ENCODE data around the gene LUC7L2. TPM values are rescaled to one million over a fixed set of nuclear protein-coding genes. Genes with fewer than 3 reads are reported as not detected.
"Not testable (repeated sequence)": the region's sequence is repeated elsewhere in the genome, so short reads cannot be mapped to it uniquely, and the experiment has no call there.

The LUC7L2 gene
- total RNA-seq, 2 donors from 2014 or later: 71.0 to 76.0 TPM

DNA sequence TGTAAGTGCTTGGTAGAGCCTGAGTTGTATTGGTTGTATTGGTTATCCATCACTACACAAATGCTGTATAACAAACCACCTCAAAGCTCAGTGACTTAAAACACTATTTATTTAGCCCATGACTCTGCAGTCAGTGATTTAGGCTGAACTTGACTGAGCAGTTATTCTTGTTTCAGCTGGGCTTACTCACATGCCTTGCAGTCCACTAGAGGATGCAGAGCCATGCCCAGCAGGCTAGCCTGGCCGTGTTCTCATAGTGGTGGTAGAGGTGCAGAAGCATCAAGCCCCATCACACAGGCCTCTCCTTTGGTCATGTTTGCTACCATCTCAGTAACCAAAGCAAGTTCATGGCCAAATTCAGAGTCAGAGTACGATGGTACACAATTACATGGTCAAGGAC, 43.9 kb downstream of the LUC7L2 start:
- no peaks in the 10 kb centered on the region for H3K27me3 ChIP-seq (ENCODE audit: control insufficient read depth, insufficient read depth, low read length, poor library complexity, severe bottlenecking)

DNA sequence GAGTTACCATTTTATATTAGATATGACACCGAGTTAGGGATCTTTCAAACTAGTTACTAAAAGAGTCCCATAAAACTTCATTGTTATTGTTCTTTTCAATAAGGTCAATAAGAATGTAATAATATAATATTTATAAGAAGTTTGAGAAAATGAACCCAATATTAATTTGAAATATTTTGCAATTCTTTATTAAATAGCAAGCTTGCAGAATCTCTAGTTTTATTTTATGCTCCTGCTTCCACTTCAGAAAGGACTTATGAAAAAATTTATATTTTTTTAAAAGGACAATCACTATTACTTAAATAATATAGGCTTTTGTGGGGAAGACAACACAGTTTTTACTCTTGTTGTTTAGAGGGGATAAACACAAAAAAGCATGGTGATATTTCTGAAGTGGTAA, 47.9 kb downstream of the LUC7L2 start:
- TF ChIP-seq, protein P1, sequence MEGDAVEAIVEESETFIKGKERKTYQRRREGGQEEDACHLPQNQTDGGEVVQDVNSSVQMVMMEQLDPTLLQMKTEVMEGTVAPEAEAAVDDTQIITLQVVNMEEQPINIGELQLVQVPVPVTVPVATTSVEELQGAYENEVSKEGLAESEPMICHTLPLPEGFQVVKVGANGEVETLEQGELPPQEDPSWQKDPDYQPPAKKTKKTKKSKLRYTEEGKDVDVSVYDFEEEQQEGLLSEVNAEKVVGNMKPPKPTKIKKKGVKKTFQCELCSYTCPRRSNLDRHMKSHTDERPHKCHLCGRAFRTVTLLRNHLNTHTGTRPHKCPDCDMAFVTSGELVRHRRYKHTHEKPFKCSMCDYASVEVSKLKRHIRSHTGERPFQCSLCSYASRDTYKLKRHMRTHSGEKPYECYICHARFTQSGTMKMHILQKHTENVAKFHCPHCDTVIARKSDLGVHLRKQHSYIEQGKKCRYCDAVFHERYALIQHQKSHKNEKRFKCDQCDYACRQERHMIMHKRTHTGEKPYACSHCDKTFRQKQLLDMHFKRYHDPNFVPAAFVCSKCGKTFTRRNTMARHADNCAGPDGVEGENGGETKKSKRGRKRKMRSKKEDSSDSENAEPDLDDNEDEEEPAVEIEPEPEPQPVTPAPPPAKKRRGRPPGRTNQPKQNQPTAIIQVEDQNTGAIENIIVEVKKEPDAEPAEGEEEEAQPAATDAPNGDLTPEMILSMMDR (conservative IDR thresholded peaks at IDR 0.05): no peak
- Mint-ChIP-seq H3K36me3 (ENCODE audit: low read depth) (peaks cover 71% of the 10 kb centered on the region), H3K4me1 (no peaks in the 10 kb centered on the region), H3K27ac (no peak overlapping the region), H3K4me3 (no peak overlapping the region), H3K27me3 (ENCODE audit: insufficient read depth) (no peaks in the 10 kb centered on the region), H3K9me3 (no peaks in the 10 kb centered on the region)
- Histone ChIP-seq H3K27ac (ENCODE audit: low read depth, low read length) (no peak overlapping the region), H3K4me3 (ENCODE audit: low read length) (no peak overlapping the region), H3K9ac (ENCODE audit: extremely low read depth, low read length, poor library complexity, severe bottlenecking) (no peak overlapping the region), H3K4me1 (ENCODE audit: control insufficient read depth, insufficient read depth, low read length) (no peaks in the 10 kb centered on the region), H3K27me3 (ENCODE audit: control insufficient read depth, insufficient read depth, low read length, poor library complexity, severe bottlenecking) (no peaks in the 10 kb centered on the region), H3K9me3 (ENCODE audit: control insufficient read depth, low read length) (no peaks in the 10 kb centered on the region), H3K36me3 (ENCODE audit: control insufficient read depth, insufficient read depth, low read length) (peaks cover 94% of the 10 kb centered on the region)
- no CpG with 5 or more reads among the region's 1 CpG for WGBS, 2 experiments (ENCODE audit: insufficient coverage in 1 of 2, insufficient read length in 1 of 2)
- no peak for DNase-seq

More for the DNA sequence above, 43.9 kb downstream of the LUC7L2 start:
- Mint-ChIP-seq H3K36me3 (ENCODE audit: low read depth) (peaks cover 72% of the 10 kb centered on the region), H3K4me1 (no peaks in the 10 kb centered on the region), H3K4me3 (no peak overlapping the region), H3K27ac (no peak overlapping the region), H3K9me3 (no peaks in the 10 kb centered on the region), H3K27me3 (ENCODE audit: insufficient read depth) (no peaks in the 10 kb centered on the region)
- DNase-seq: no peak
- H3K9me3 ChIP-seq (ENCODE audit: control insufficient read depth, low read length): no peaks in the 10 kb centered on the region
- H3K9ac ChIP-seq (ENCODE audit: extremely low read depth, low read length, poor library complexity, severe bottlenecking): no peak overlapping the region
- H3K4me1 ChIP-seq (ENCODE audit: control insufficient read depth, insufficient read depth, low read length): no peaks in the 10 kb centered on the region
- H3K27ac ChIP-seq (ENCODE audit: low read depth, low read length): no peak overlapping the region
- peaks cover 90% of the 10 kb centered on the region for H3K36me3 ChIP-seq (ENCODE audit: control insufficient read depth, insufficient read depth, low read length)
- 95 to 100% methylated on average over 2 of the region's 2 CpGs for WGBS, 2 experiments (ENCODE audit: insufficient coverage in 1 of 2, insufficient read length in 1 of 2)
- H3K4me3 ChIP-seq (ENCODE audit: low read length): no peak overlapping the region
- TF ChIP-seq, protein P1 (conservative IDR thresholded peaks at IDR 0.05): no peak

DNA sequence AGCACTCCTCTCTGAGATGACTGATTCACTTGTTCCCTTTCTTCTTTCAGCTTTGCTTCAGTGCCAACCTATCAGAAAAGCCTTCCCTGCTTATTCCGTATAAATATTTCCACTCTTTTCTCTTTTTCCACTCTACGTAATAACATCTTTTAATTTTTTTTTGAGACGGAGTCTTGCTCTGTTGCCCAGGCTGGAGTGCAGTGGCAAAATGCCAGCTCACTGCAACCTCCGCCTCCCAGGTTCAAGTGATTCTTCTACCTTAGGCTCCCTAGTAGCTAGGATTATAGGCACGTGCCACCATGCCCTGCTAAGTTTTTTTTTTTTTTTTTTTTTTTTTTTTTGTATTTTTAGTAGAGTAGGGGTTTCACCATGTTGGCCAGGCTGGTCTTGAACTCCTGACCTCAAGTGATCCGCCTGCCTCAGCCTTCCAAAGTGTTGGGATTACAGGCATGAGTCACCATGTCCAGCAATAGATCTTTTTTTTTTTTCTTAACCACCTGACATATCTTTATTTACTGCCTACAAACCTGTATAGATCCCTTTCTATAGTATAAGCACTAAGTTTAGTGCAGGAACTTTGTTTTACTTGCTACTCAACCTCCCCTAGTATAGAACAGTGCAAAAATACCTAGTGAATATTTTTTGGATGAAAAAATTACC, 55.2 kb downstream of the LUC7L2 start:
- not testable (repeated sequence) for H3K27me3 Mint-ChIP-seq (ENCODE audit: insufficient read depth); H3K27me3 ChIP-seq (ENCODE audit: control insufficient read depth, insufficient read depth, low read length, poor library complexity, severe bottlenecking); H3K4me3 ChIP-seq (ENCODE audit: low read length); H3K9ac ChIP-seq (ENCODE audit: extremely low read depth, low read length, poor library complexity, severe bottlenecking); H3K9me3 ChIP-seq (ENCODE audit: control insufficient read depth, low read length); DNase-seq; H3K4me3 Mint-ChIP-seq; H3K4me1 ChIP-seq (ENCODE audit: control insufficient read depth, insufficient read depth, low read length); H3K27ac Mint-ChIP-seq; H3K4me1 Mint-ChIP-seq; H3K27ac ChIP-seq (ENCODE audit: low read depth, low read length); H3K9me3 Mint-ChIP-seq
- peaks cover 94% of the 10 kb centered on the region for H3K36me3 ChIP-seq (ENCODE audit: control insufficient read depth, insufficient read depth, low read length)
- 92 to 100% methylated on average over 2 to 5 of the region's 6 CpGs for WGBS, 2 experiments (ENCODE audit: insufficient coverage in 1 of 2, insufficient read length in 1 of 2)
- H3K36me3 Mint-ChIP-seq (ENCODE audit: low read depth): peaks cover 67% of the 10 kb centered on the region

DNA sequence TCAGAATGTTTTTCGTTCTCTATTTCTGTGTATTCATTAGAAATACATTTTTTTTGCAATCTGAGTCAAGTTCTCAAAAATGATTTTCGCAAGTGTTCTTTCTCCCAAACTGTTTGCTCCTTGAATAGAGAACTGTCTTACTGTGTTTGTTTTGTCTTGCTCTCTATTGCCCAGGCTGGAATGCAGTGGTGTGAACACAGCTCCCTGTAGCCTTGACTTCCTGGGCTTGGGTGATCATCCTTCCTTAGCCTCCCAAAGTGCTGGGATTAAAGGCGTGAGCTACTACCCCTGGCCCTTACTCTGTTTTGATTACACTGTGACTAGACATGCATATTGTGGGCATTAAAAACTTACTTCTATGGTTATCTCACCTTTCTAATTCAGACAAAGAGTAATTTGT, 56.7 kb downstream of the LUC7L2 start:
- peaks cover 91% of the 10 kb centered on the region for H3K36me3 ChIP-seq (ENCODE audit: control insufficient read depth, insufficient read depth, low read length)
- Mint-ChIP-seq H3K27ac (peak overlapping the region; percentile 87), H3K4me3 (no peak overlapping the region)

More for the DNA sequence above, 56.7 kb downstream of the LUC7L2 start:
- H3K27me3 Mint-ChIP-seq (ENCODE audit: insufficient read depth): no peaks in the 10 kb centered on the region
- WGBS, 2 experiments (ENCODE audit: insufficient coverage in 1 of 2, insufficient read length in 1 of 2): 93 to 100% methylated on average over 1 to 3 of the region's 3 CpGs
- Histone ChIP-seq H3K4me1 (ENCODE audit: control insufficient read depth, insufficient read depth, low read length) (no peaks in the 10 kb centered on the region), H3K27ac (ENCODE audit: low read depth, low read length) (no peak overlapping the region), H3K9me3 (ENCODE audit: control insufficient read depth, low read length) (no peaks in the 10 kb centered on the region), H3K9ac (ENCODE audit: extremely low read depth, low read length, poor library complexity, severe bottlenecking) (no peak overlapping the region), H3K27me3 (ENCODE audit: control insufficient read depth, insufficient read depth, low read length, poor library complexity, severe bottlenecking) (no peaks in the 10 kb centered on the region), H3K4me3 (ENCODE audit: low read length) (no peak overlapping the region)
- H3K36me3 Mint-ChIP-seq (ENCODE audit: low read depth): peaks cover 73% of the 10 kb centered on the region
- peaks cover 6% of the 10 kb centered on the region for H3K4me1 Mint-ChIP-seq
- H3K9me3 Mint-ChIP-seq: no peaks in the 10 kb centered on the region
- no peak for DNase-seq
- TF ChIP-seq, protein P1 (conservative IDR thresholded peaks at IDR 0.05): no peak
